HepG2 (cell line): ENCODE results near the gene PNKD. TPM values are rescaled to one million over a fixed set of nuclear protein-coding genes. Genes with fewer than 3 reads are reported as not detected.

ENCODE experiments used
- CCAR2 ChIP-seq: fragments of 200-400 bp; formaldehyde crosslinking; optimal IDR thresholded peaks from 2 replicates; pipeline ENCODE3; 2018; ENCODE audit warnings: low read depth, mild to moderate bottlenecking, low read length, moderate library complexity
- DNMT3B ChIP-seq: conservative IDR thresholded peaks from 2 replicates; pipeline ENCODE4 v1.6.1; 2016; ENCODE audit warnings: missing biosample characterization, control low read depth
- KDM1A ChIP-seq: IDR thresholded peaks from 2 replicates; pipeline ENCODE4 v1.6.1; 2016; ENCODE audit warnings: missing compliant biosample characterization
- KLF16 ChIP-seq, 2 experiments: sonication (generic) in 1 of 2; formaldehyde crosslinking in 1 of 2; IDR thresholded peaks; 2 replicates each; pipeline versions ENCODE4 v1.6.1 to v1.8.0; 2016 to 2023; ENCODE audit warnings: missing genetic modification reagents in 2 of 2, missing compliant biosample characterization in 1 of 2
- NR2F2 ChIP-seq: IDR thresholded peaks from 2 replicates; pipeline ENCODE4 v1.6.1; 2012; ENCODE audit warnings: low read depth, inconsistent platforms, borderline replicate concordance
- PCBP2 ChIP-seq: fragments of 200-400 bp; formaldehyde crosslinking; optimal IDR thresholded peaks from 2 replicates; pipeline ENCODE3; 2018; ENCODE audit warnings: low read length, low read depth; ENCODE audit not compliant: poor library complexity, severe bottlenecking
- POGK ChIP-seq: sonication (generic); formaldehyde crosslinking; conservative IDR thresholded peaks from 2 replicates; pipeline ENCODE4 v1.8.0; 2022; ENCODE audit warnings: mild to moderate bottlenecking, moderate library complexity, missing genetic modification reagents
- SMAD9 ChIP-seq: sonication (generic); formaldehyde crosslinking; IDR thresholded peaks from 2 replicates; pipeline ENCODE4 v1.5.1; 2020; ENCODE audit warnings: mild to moderate bottlenecking, missing genetic modification reagents
- TFE3 ChIP-seq: IDR thresholded peaks from 2 replicates; pipeline ENCODE4 v1.6.1; 2016
- YEATS4 ChIP-seq: sonication (generic); formaldehyde crosslinking; IDR thresholded peaks from 2 replicates; pipeline ENCODE4 v1.4.0; 2020; ENCODE audit warnings: missing genetic modification reagents, borderline replicate concordance
- ZNF142 ChIP-seq: sonication (generic); formaldehyde crosslinking; IDR thresholded peaks from 2 replicates; pipeline ENCODE4 v1.4.0; 2020; ENCODE audit warnings: missing genetic modification reagents
- ZNF34 ChIP-seq: sonication (generic); formaldehyde crosslinking; IDR thresholded peaks from 2 replicates; pipeline ENCODE4 v1.4.0; 2020; ENCODE audit warnings: mild to moderate bottlenecking, missing genetic modification reagents, borderline replicate concordance
- ZNF646 ChIP-seq: sonication (generic); formaldehyde crosslinking; IDR thresholded peaks from 2 replicates; pipeline ENCODE4 v1.9.0; 2021; ENCODE audit warnings: mild to moderate bottlenecking, missing genetic modification reagents
- polyA plus RNA-seq, 8 experiments: library from polyadenylated mRNA; depleted of rRNA in 3 of 8; stranded (reverse) in 7 of 8; unstranded in 1 of 8; fragments of >200 nt; fragmentation: Illumina TruSeq in 4 of 8; extraction: Trizol in 4 of 8; gene quantifications; 2 replicates each; pipeline versions ENCODE4 v1.2.1 to v1.2.3, GENCODE V29; 2011 to 2016; ENCODE audit warnings: low read depth in 4 of 8, missing spikeins in 1 of 8, mixed read lengths in 1 of 8; ENCODE audit not compliant: insufficient read depth in 1 of 8
- total RNA-seq, 5 experiments: library from RNA; depleted of rRNA; stranded (reverse); fragments of >200 nt; fragmentation: Illumina TruSeq; extraction: Trizol; gene quantifications; 2 replicates each; pipeline ENCODE4 v1.2.3, GENCODE V29; 2016; ENCODE audit warnings: low read depth in 1 of 5

PNKD gene
- total and polyA plus RNA-seq, 2 of the 13 experiments (the other 11 are each of a cell fraction or from before 2014, with no cell fraction given) = 55.9 to 80.4 TPM

- TF ChIP-seq TFE3 (CRISPR knock-in tag) = 0 out of 2 replicates have a peak, but pooled peaks have one; percentile 22
- TF ChIP-seq PCBP2 = no peak
- peak; percentile 78 for TF ChIP-seq KDM1A
- peak; percentile 56; the same call in 1 of the 2 replicates for TF ChIP-seq NR2F2
- no peak for TF ChIP-seq CCAR2
- TF ChIP-seq SMAD9 (CRISPR knock-in tag) = peak; percentile 30; the same call in 1 of the 2 replicates
- peak; percentile 60; the same call in 1 of the 2 replicates for TF ChIP-seq POGK (CRISPR knock-in tag)
- no peak for TF ChIP-seq ZNF34 (CRISPR knock-in tag)
- TF ChIP-seq DNMT3B (CRISPR knock-in tag) = no peak
- TF ChIP-seq YEATS4 (CRISPR knock-in tag) = no peak
- TF ChIP-seq ZNF646 (CRISPR knock-in tag) = no peak
- TF ChIP-seq ZNF142 = peak; percentile 49; the same call in 1 of the 2 replicates
- peak in 1 of 2 experiments; percentile 83; a peak in 2 of 4 replicates for TF ChIP-seq KLF16 (CRISPR knock-in tag; IDR thresholded peaks at IDR 0.05)
Observed at GRCh38 chr2:218301176-218301819, 31.0 kb downstream of the PNKD start (continued).
